ENCODE results near the gene SNN. TPM values are rescaled to one million over a fixed set of nuclear protein-coding genes. Genes with fewer than 3 reads are reported as not detected.

SNN gene
- total and polyA plus RNA-seq, 2 of the 8 experiments (the other 6 are each of a cell fraction or from before 2014, with no cell fraction given) = 37.4 to 66.9 TPM

DNA sequence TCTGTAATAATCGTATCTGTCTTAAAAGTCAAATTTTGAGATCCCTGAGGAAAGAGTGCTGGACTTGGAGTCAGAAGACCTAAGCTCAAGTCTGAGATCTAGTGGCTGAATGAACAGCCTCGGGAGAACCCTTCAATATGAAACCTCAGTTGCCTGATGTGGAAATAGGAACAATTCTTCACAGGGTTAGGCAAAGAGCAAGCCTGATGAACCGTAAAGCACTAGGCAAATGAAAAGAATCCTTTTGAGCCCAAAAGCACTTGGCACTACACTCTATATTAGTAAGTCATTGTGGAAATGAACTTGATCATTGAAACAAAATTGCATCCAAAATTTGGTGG, 54.2 kb downstream of the SNN start (continued):
- TF ChIP-seq, protein P1, sequence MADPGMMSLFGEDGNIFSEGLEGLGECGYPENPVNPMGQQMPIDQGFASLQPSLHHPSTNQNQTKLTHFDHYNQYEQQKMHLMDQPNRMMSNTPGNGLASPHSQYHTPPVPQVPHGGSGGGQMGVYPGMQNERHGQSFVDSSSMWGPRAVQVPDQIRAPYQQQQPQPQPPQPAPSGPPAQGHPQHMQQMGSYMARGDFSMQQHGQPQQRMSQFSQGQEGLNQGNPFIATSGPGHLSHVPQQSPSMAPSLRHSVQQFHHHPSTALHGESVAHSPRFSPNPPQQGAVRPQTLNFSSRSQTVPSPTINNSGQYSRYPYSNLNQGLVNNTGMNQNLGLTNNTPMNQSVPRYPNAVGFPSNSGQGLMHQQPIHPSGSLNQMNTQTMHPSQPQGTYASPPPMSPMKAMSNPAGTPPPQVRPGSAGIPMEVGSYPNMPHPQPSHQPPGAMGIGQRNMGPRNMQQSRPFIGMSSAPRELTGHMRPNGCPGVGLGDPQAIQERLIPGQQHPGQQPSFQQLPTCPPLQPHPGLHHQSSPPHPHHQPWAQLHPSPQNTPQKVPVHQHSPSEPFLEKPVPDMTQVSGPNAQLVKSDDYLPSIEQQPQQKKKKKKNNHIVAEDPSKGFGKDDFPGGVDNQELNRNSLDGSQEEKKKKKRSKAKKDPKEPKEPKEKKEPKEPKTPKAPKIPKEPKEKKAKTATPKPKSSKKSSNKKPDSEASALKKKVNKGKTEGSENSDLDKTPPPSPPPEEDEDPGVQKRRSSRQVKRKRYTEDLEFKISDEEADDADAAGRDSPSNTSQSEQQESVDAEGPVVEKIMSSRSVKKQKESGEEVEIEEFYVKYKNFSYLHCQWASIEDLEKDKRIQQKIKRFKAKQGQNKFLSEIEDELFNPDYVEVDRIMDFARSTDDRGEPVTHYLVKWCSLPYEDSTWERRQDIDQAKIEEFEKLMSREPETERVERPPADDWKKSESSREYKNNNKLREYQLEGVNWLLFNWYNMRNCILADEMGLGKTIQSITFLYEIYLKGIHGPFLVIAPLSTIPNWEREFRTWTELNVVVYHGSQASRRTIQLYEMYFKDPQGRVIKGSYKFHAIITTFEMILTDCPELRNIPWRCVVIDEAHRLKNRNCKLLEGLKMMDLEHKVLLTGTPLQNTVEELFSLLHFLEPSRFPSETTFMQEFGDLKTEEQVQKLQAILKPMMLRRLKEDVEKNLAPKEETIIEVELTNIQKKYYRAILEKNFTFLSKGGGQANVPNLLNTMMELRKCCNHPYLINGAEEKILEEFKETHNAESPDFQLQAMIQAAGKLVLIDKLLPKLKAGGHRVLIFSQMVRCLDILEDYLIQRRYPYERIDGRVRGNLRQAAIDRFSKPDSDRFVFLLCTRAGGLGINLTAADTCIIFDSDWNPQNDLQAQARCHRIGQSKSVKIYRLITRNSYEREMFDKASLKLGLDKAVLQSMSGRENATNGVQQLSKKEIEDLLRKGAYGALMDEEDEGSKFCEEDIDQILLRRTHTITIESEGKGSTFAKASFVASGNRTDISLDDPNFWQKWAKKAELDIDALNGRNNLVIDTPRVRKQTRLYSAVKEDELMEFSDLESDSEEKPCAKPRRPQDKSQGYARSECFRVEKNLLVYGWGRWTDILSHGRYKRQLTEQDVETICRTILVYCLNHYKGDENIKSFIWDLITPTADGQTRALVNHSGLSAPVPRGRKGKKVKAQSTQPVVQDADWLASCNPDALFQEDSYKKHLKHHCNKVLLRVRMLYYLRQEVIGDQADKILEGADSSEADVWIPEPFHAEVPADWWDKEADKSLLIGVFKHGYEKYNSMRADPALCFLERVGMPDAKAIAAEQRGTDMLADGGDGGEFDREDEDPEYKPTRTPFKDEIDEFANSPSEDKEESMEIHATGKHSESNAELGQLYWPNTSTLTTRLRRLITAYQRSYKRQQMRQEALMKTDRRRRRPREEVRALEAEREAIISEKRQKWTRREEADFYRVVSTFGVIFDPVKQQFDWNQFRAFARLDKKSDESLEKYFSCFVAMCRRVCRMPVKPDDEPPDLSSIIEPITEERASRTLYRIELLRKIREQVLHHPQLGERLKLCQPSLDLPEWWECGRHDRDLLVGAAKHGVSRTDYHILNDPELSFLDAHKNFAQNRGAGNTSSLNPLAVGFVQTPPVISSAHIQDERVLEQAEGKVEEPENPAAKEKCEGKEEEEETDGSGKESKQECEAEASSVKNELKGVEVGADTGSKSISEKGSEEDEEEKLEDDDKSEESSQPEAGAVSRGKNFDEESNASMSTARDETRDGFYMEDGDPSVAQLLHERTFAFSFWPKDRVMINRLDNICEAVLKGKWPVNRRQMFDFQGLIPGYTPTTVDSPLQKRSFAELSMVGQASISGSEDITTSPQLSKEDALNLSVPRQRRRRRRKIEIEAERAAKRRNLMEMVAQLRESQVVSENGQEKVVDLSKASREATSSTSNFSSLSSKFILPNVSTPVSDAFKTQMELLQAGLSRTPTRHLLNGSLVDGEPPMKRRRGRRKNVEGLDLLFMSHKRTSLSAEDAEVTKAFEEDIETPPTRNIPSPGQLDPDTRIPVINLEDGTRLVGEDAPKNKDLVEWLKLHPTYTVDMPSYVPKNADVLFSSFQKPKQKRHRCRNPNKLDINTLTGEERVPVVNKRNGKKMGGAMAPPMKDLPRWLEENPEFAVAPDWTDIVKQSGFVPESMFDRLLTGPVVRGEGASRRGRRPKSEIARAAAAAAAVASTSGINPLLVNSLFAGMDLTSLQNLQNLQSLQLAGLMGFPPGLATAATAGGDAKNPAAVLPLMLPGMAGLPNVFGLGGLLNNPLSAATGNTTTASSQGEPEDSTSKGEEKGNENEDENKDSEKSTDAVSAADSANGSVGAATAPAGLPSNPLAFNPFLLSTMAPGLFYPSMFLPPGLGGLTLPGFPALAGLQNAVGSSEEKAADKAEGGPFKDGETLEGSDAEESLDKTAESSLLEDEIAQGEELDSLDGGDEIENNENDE (IDR thresholded peaks at IDR 0.05; ENCODE audit: insufficient replicate concordance, low read length) = no peak
- TF ChIP-seq, protein P2, sequence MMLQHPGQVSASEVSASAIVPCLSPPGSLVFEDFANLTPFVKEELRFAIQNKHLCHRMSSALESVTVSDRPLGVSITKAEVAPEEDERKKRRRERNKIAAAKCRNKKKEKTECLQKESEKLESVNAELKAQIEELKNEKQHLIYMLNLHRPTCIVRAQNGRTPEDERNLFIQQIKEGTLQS (IDR thresholded peaks at IDR 0.05; ENCODE audit: insufficient read depth, low read depth, low read length) = no peak
- no peak for TF ChIP-seq BCL11A (IDR thresholded peaks at IDR 0.05; ENCODE audit: low read depth in 2 of 2, low read length in 2 of 2)
- TF ChIP-seq GABPA (IDR thresholded peaks at IDR 0.05; ENCODE audit: borderline replicate concordance, insufficient read depth, low read length) = no peak
- TF ChIP-seq CTBP2 (IDR thresholded peaks at IDR 0.05; ENCODE audit: borderline replicate concordance, insufficient read depth, insufficient read length, low read length) = no peak
